Measurements from ENCODE around the gene HSPA4L.

Gene HSPA4L

DNA sequence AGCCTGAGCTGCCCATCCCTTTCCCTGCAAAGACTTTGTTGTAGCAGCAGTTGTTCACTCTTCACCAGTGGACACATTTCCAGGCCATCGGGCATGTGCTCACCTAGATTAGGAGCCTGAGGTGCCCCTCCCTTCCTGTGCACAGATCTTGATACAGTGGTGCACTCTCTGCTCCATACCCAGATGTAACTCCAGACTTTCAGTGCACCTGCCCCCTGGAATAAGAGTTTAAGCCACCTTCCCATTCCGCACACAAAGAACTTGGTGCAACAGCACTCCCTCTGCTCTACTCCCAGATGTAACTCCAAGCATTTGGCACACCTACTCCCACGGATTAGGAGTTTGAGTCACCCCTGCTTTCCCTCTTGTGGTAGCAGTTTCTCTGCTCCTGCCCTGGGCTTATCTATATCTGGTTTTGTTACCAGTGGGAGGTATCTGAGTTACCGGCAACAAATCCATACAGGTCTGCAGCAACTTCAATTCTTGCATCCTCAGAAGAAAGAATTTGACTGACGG, 62.5 kb downstream of the HSPA4L start:
- no peak overlapping the region for H3K9ac ChIP-seq (ENCODE audit: insufficient read length)
- H3K36me3 ChIP-seq (ENCODE audit: insufficient read depth, low read length), result no peaks in the 10 kb centered on the region
- no peak overlapping the region for H3K27ac ChIP-seq
- TF ChIP-seq FOXP2 (optimal IDR thresholded peaks at IDR 0.05; ENCODE audit: control extremely low read depth, extremely low read length, insufficient read depth) (no peak), POLR2AphosphoS5 (IDR thresholded peaks at IDR 0.05; ENCODE audit: borderline replicate concordance, low read depth, low read length) (no peak), EZH2 (IDR thresholded peaks at IDR 0.05) (no peak)
- no peak overlapping the region for H3K4me3 ChIP-seq
- H3K9me3 ChIP-seq (ENCODE audit: low read depth, low read length), result peaks cover 2% of the 10 kb centered on the region; the same call in 1 of the 2 replicates
- no peak for DNase-seq (ENCODE audit: low read depth, low spot score)

DNA sequence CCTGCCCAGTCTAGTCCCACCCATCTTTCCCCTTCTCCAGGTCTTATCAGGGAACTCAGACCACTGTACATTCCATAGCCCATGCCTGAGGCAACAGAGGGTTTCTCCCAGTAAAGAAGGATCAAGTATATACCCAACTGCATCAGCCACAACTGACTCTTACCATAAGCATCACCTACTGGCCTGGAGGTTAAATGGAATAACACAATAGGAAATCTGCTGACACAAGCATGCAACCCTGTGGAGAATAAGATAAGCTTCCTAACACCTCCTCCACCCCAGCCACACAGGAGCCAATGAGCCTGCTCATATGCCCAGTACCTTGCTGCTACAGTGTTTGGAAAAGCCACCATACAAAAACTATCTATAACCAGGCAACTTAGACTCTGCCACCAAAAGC, 63.9 kb downstream of the HSPA4L start:
- no peaks in the 10 kb centered on the region for H3K36me3 ChIP-seq (ENCODE audit: insufficient read depth, low read length)
- no peak for DNase-seq (ENCODE audit: low read depth, low spot score)
- no peak overlapping the region for H3K27ac ChIP-seq
- no peak overlapping the region for H3K4me3 ChIP-seq
- TF ChIP-seq FOXP2 (optimal IDR thresholded peaks at IDR 0.05; ENCODE audit: control extremely low read depth, extremely low read length, insufficient read depth), result no peak
- TF ChIP-seq POLR2AphosphoS5 (IDR thresholded peaks at IDR 0.05; ENCODE audit: borderline replicate concordance, low read depth, low read length), result no peak
- no peak for TF ChIP-seq EZH2 (IDR thresholded peaks at IDR 0.05)
- peaks cover 7% of the 10 kb centered on the region; the same call in 1 of the 2 replicates for H3K9me3 ChIP-seq (ENCODE audit: low read depth, low read length)
- no peak overlapping the region for H3K9ac ChIP-seq (ENCODE audit: insufficient read length)

GRCh38 chr4:127846765-127847164, 64.6 kb downstream of the HSPA4L start:
- Histone ChIP-seq H3K36me3 (ENCODE audit: insufficient read depth, low read length) (no peaks in the 10 kb centered on the region), H3K4me3 (no peak overlapping the region), H3K9ac (ENCODE audit: insufficient read length) (no peak overlapping the region), H3K9me3 (ENCODE audit: low read depth, low read length) (peaks cover 7% of the 10 kb centered on the region; the same call in 1 of the 2 replicates), H3K27ac (no peak overlapping the region)
- no peak for TF ChIP-seq POLR2AphosphoS5 (IDR thresholded peaks at IDR 0.05; ENCODE audit: borderline replicate concordance, low read depth, low read length)
- no peak for TF ChIP-seq FOXP2 (optimal IDR thresholded peaks at IDR 0.05; ENCODE audit: control extremely low read depth, extremely low read length, insufficient read depth)
- no peak for TF ChIP-seq EZH2 (IDR thresholded peaks at IDR 0.05)
- no peak for DNase-seq (ENCODE audit: low read depth, low spot score)

- Histone ChIP-seq H3K27ac (no peak overlapping the region), H3K9me3 (ENCODE audit: low read depth, low read length) (peaks cover 7% of the 10 kb centered on the region; the same call in 1 of the 2 replicates), H3K36me3 (ENCODE audit: insufficient read depth, low read length) (no peaks in the 10 kb centered on the region), H3K9ac (ENCODE audit: insufficient read length) (no peak overlapping the region), H3K4me3 (no peak overlapping the region)
- no peak for DNase-seq (ENCODE audit: low read depth, low spot score)
- no peak for TF ChIP-seq EZH2 (IDR thresholded peaks at IDR 0.05)
- TF ChIP-seq FOXP2 (optimal IDR thresholded peaks at IDR 0.05; ENCODE audit: control extremely low read depth, extremely low read length, insufficient read depth), result no peak
- TF ChIP-seq POLR2AphosphoS5 (IDR thresholded peaks at IDR 0.05; ENCODE audit: borderline replicate concordance, low read depth, low read length), result no peak
Observed at GRCh38 chr4:127849505-127850234, 67.5 kb downstream of the HSPA4L start.

- H3K9me3 ChIP-seq (ENCODE audit: low read depth, low read length), result peaks cover 7% of the 10 kb centered on the region; the same call in 1 of the 2 replicates
- no peak overlapping the region for H3K27ac ChIP-seq
- H3K36me3 ChIP-seq (ENCODE audit: insufficient read depth, low read length), result no peaks in the 10 kb centered on the region
- no peak overlapping the region for H3K9ac ChIP-seq (ENCODE audit: insufficient read length)
- TF ChIP-seq FOXP2 (optimal IDR thresholded peaks at IDR 0.05; ENCODE audit: control extremely low read depth, extremely low read length, insufficient read depth), result no peak
- no peak for TF ChIP-seq EZH2 (IDR thresholded peaks at IDR 0.05)
- TF ChIP-seq POLR2AphosphoS5 (IDR thresholded peaks at IDR 0.05; ENCODE audit: borderline replicate concordance, low read depth, low read length), result no peak
- DNase-seq (ENCODE audit: low read depth, low spot score), result no peak
- no peak overlapping the region for H3K4me3 ChIP-seq
Observed at GRCh38 chr4:127852661-127853060, 70.5 kb downstream of the HSPA4L start.

GRCh38 chr4:127856196-127856812, 74.2 kb downstream of the HSPA4L start:
- Histone ChIP-seq H3K27ac (no peak overlapping the region), H3K4me3 (no peak overlapping the region), H3K9me3 (ENCODE audit: low read depth, low read length) (no peaks in the 10 kb centered on the region), H3K36me3 (ENCODE audit: insufficient read depth, low read length) (no peaks in the 10 kb centered on the region), H3K9ac (ENCODE audit: insufficient read length) (no peak overlapping the region)
- DNase-seq (ENCODE audit: low read depth, low spot score), result no peak
- no peak for TF ChIP-seq FOXP2 (optimal IDR thresholded peaks at IDR 0.05; ENCODE audit: control extremely low read depth, extremely low read length, insufficient read depth)
- no peak for TF ChIP-seq POLR2AphosphoS5 (IDR thresholded peaks at IDR 0.05; ENCODE audit: borderline replicate concordance, low read depth, low read length)
- TF ChIP-seq EZH2 (IDR thresholded peaks at IDR 0.05), result no peak

- no peak overlapping the region for H3K4me3 ChIP-seq
- no peaks in the 10 kb centered on the region for H3K9me3 ChIP-seq (ENCODE audit: low read depth, low read length)
- H3K36me3 ChIP-seq (ENCODE audit: insufficient read depth, low read length), result no peaks in the 10 kb centered on the region
- no peak for TF ChIP-seq POLR2AphosphoS5 (IDR thresholded peaks at IDR 0.05; ENCODE audit: borderline replicate concordance, low read depth, low read length)
- no peak for DNase-seq (ENCODE audit: low read depth, low spot score)
- no peak overlapping the region for H3K9ac ChIP-seq (ENCODE audit: insufficient read length)
- no peak overlapping the region for H3K27ac ChIP-seq
Observed at GRCh38 chr4:127856813-127857447, 74.8 kb downstream of the HSPA4L start.

- Histone ChIP-seq H3K36me3 (ENCODE audit: insufficient read depth, low read length) (no peaks in the 10 kb centered on the region), H3K9me3 (ENCODE audit: low read depth, low read length) (no peaks in the 10 kb centered on the region), H3K27ac (no peak overlapping the region), H3K9ac (ENCODE audit: insufficient read length) (no peak overlapping the region), H3K4me3 (no peak overlapping the region)
- no peak for TF ChIP-seq FOXP2 (optimal IDR thresholded peaks at IDR 0.05; ENCODE audit: control extremely low read depth, extremely low read length, insufficient read depth)
- no peak for TF ChIP-seq EZH2 (IDR thresholded peaks at IDR 0.05)
- TF ChIP-seq POLR2AphosphoS5 (IDR thresholded peaks at IDR 0.05; ENCODE audit: borderline replicate concordance, low read depth, low read length), result no peak
- no peak for DNase-seq (ENCODE audit: low read depth, low spot score)
Observed at GRCh38 chr4:127857641-127858040, 75.5 kb downstream of the HSPA4L start.
